Common myeloid progenitor, CD34-positive (primary cell): ENCODE measurements around the gene STYX.

Experiments
- CTCF ChIA-PET: fragments of 350-600 bp; sonication (Branson Sonifier 250); formaldehyde crosslinking; loops from one replicate; lab custom pipeline; 2021; ENCODE audit warnings: antibody characterized with exemption; lab: Charles Lee
- POLR2A ChIA-PET: fragments of 350-600 bp; sonication (Branson Sonifier 250); formaldehyde crosslinking; loops from one replicate; lab custom pipeline; 2021; ENCODE audit warnings: antibody characterized with exemption; lab: Charles Lee
- DNase-seq, 3 donors: peaks; one replicate each; pipeline versions ENCODE4 v3.0.0 to v3.0.0-alpha.2; 2013
- H3K27ac ChIP-seq, 2 experiments: 1 replicate in 1 of 2; 2 replicates in 1 of 2; pipeline ENCODE4 v1.7.0; 2013; ENCODE audit warnings: inconsistent platforms in 2 of 2, low read length in 2 of 2, mild to moderate bottlenecking in 2 of 2, low read depth in 1 of 2, moderate library complexity in 1 of 2; ENCODE audit not compliant: severe bottlenecking in 2 of 2, insufficient read depth in 1 of 2, poor library complexity in 1 of 2
- H3K27me3 ChIP-seq, 5 experiments: replicated peaks in 2 of 5; 1 replicate in 3 of 5; 2 replicates in 2 of 5; pipeline versions ENCODE4 v1.6.1 to v1.7.0; 2013; ENCODE audit warnings: low read length in 4 of 5, mild to moderate bottlenecking in 2 of 5, moderate library complexity in 2 of 5, inconsistent platforms in 1 of 5; ENCODE audit not compliant: insufficient read depth in 5 of 5, control insufficient read depth in 4 of 5
- H3K36me3 ChIP-seq, 4 experiments: 1 replicate in 2 of 4; 2 replicates in 2 of 4; pipeline versions ENCODE4 v1.6.1 to v1.7.0; 2013; ENCODE audit warnings: low read length in 3 of 4, control low read depth in 1 of 4, mild to moderate bottlenecking in 1 of 4; ENCODE audit not compliant: control insufficient read depth in 4 of 4, insufficient read depth in 4 of 4
- H3K4me1 ChIP-seq, 4 experiments: 1 replicate in 3 of 4; 2 replicates in 1 of 4; pipeline versions ENCODE4 v1.6.1 to v1.7.1; 2013; ENCODE audit warnings: low read length in 3 of 4, mild to moderate bottlenecking in 3 of 4, control low read depth in 1 of 4, inconsistent platforms in 1 of 4, moderate library complexity in 1 of 4; ENCODE audit not compliant: control insufficient read depth in 4 of 4, insufficient read depth in 4 of 4; ENCODE audit errors: control extremely low read depth in 1 of 4
- H3K4me3 ChIP-seq, 7 experiments: 1 replicate in 4 of 7; 2 replicates in 3 of 7; pipeline versions ENCODE4 v1.5.1 to v1.7.0; 2013; ENCODE audit warnings: mild to moderate bottlenecking in 7 of 7, low read length in 6 of 7, moderate library complexity in 6 of 7, inconsistent platforms in 2 of 7, low read depth in 2 of 7, control low read depth in 1 of 7; ENCODE audit not compliant: insufficient read depth in 4 of 7, control insufficient read depth in 1 of 7; ENCODE audit errors: extremely low read depth in 1 of 7
- H3K9me3 ChIP-seq, 5 experiments: 1 replicate in 4 of 5; 2 replicates in 1 of 5; pipeline versions ENCODE4 v1.6.1 to v1.7.1; 2013; ENCODE audit warnings: low read length in 4 of 5, mild to moderate bottlenecking in 2 of 5, inconsistent platforms in 1 of 5, low read depth in 1 of 5, moderate library complexity in 1 of 5; ENCODE audit not compliant: control insufficient read depth in 4 of 5, insufficient read depth in 2 of 5; ENCODE audit errors: control extremely low read depth in 1 of 5
- WGBS: methylation state at CpG from one replicate; pipeline ENCODE4 v1.1.5; 2013; ENCODE audit not compliant: insufficient coverage; 5-methylcytosine and 5-hydroxymethylcytosine counted together

Gene STYX

GRCh38 chr14:52703664-52704063, 26.3 kb upstream of the STYX start:
- ChIA-PET CTCF (no interaction called here), POLR2A (no interaction called here)
- Histone ChIP-seq H3K36me3 (peaks cover 0 to 1% (median 0%) of the 10 kb centered on the region in 4 experiments), H3K4me1 (peaks cover 6 to 20% (median 15%) of the 10 kb centered on the region in 4 experiments), H3K27me3 (no peaks in the 10 kb centered on the region), H3K27ac (no peak overlapping the region), H3K9me3 (no peaks in the 10 kb centered on the region), H3K4me3 (no peak overlapping the region)
- no peak for DNase-seq
- 100% methylated on average over 1 of the region's 2 CpGs for WGBS

GRCh38 chr14:52706286-52706685, 23.7 kb upstream of the STYX start:
- Histone ChIP-seq H3K27me3 (no peaks in the 10 kb centered on the region), H3K36me3 (peaks cover 0 to 21% (median 13%) of the 10 kb centered on the region in 4 experiments), H3K4me3 (peak overlapping the region in 6 of 7 experiments; percentile 90 to 99 (median 94)), H3K9me3 (no peaks in the 10 kb centered on the region), H3K4me1 (peaks cover 6 to 23% (median 15%) of the 10 kb centered on the region in 4 experiments), H3K27ac (peak overlapping the region in 1 of 2 experiments; percentile 95)
- peak; percentile 56 to 75 (median 70) for DNase-seq
- no CpG with 5 or more reads among the region's 5 CpGs for WGBS
- ChIA-PET CTCF (no interaction called here), POLR2A (interaction anchor here (0.8 kb wide), 1 partner anchor 11 kb away, joined by 6 read pairs; the partner anchor contains the start of gene ERO1A)

GRCh38 chr14:52706724-52707706, 23.0 kb upstream of the STYX start, which contains the start of gene PSMC6:
TSS of gene PSMC6 (plus strand) at chr14:52707200. CDS start at chr14:52707220, 20 bp downstream.
- Histone ChIP-seq H3K27me3 (no peaks in the 10 kb centered on the region), H3K4me3 (peak within 1 kb of the TSS; percentile 71 to 99 (median 92)), H3K36me3 (peaks cover 0 to 28% (median 19%) of the 10 kb centered on the region in 4 experiments), H3K27ac (peak within 1 kb of the TSS; percentile 92 to 95), H3K9me3 (no peaks in the 10 kb centered on the region), H3K4me1 (peaks cover 6 to 23% (median 15%) of the 10 kb centered on the region in 4 experiments)
- 0% methylated on average over 38 of the region's 43 CpGs for WGBS
- ChIA-PET CTCF (interaction anchor here (0.7 to 1.4 kb wide), 4 partner anchors 15 to 155 kb away, joined by 3 read pairs; partner anchors contain the start of gene TXNDC16), POLR2A (interaction anchor here (0.8 kb wide), 1 partner anchor 11 kb away, joined by 6 read pairs; the partner anchor contains the start of gene ERO1A)
- DNase-seq = peak; percentile 92 to 93 (median 93)

- POLR2A ChIA-PET = no interaction called here
- DNase-seq = no peak
- whole genome bisulfite sequencing = 40% methylated on average over 1 of the region's 1 CpG
- H3K27ac ChIP-seq = no peak overlapping the region
- no peak overlapping the region for H3K4me3 ChIP-seq
- no peaks in the 10 kb centered on the region for H3K27me3 ChIP-seq
- H3K36me3 ChIP-seq = peaks cover 20 to 64% (median 46%) of the 10 kb centered on the region in 4 experiments
- CTCF ChIA-PET = interaction anchor here (1.0 to 2.2 kb wide), 4 partner anchors 11 to 27 kb away, joined by 3 to 10 read pairs (median 5); no protein-coding TSS in a partner anchor
- H3K4me1 ChIP-seq = peaks cover 6 to 18% (median 9%) of the 10 kb centered on the region in 4 experiments
- H3K9me3 ChIP-seq = no peaks in the 10 kb centered on the region
Measured at GRCh38 chr14:52711666-52712065, 18.3 kb upstream of the STYX start.

GRCh38 chr14:52716155-52716554, 13.8 kb upstream of the STYX start:
- CTCF ChIA-PET = interaction anchor here (1.8 kb wide), 1 partner anchor 12 kb away, joined by 5 read pairs; no protein-coding TSS in a partner anchor
- 100% methylated on average over 1 of the region's 6 CpGs for WGBS
- POLR2A ChIA-PET = no interaction called here
- Histone ChIP-seq H3K4me1 (no peaks in the 10 kb centered on the region), H3K27ac (no peak overlapping the region), H3K27me3 (no peaks in the 10 kb centered on the region), H3K36me3 (peaks cover 29 to 78% (median 49%) of the 10 kb centered on the region in 4 experiments), H3K4me3 (no peak overlapping the region), H3K9me3 (no peaks in the 10 kb centered on the region)
- no peak for DNase-seq

- H3K4me1 ChIP-seq = no peaks in the 10 kb centered on the region
- 95% methylated on average over 3 of the region's 4 CpGs for WGBS
- H3K36me3 ChIP-seq = peaks cover 14 to 80% (median 55%) of the 10 kb centered on the region in 4 experiments
- H3K27me3 ChIP-seq = no peaks in the 10 kb centered on the region
- DNase-seq = no peak
- H3K4me3 ChIP-seq = no peak overlapping the region
- CTCF ChIA-PET = interaction anchor here (0.9 to 3.2 kb wide), 2 partner anchors 11 to 13 kb away, joined by 3 to 10 read pairs; no protein-coding TSS in a partner anchor
- no peaks in the 10 kb centered on the region for H3K9me3 ChIP-seq
- H3K27ac ChIP-seq = no peak overlapping the region
- POLR2A ChIA-PET = no interaction called here
Measured at GRCh38 chr14:52723514-52724359, 6.2 kb upstream of the STYX start.
